K562 (cell line): ENCODE measurements around the gene NARF.

Experiments used
- DIDO1 ChIP-seq: fragments of 450-650 bp; IDR thresholded peaks from 2 replicates; pipeline ENCODE4 v1.6.1; 2016; ENCODE audit warnings: low read depth, missing biosample characterization, missing genetic modification characterization
- ESRRB ChIP-seq: fragments of 250-450 bp; sonication (Bioruptor Pico); IDR thresholded peaks from 2 replicates; pipeline ENCODE4 v1.5.0; 2020; ENCODE audit warnings: mild to moderate bottlenecking, moderate library complexity, borderline replicate concordance
- EZH2 ChIP-seq: IDR thresholded peaks from 2 replicates; pipeline ENCODE4 v1.6.1; 2012; ENCODE audit warnings: low read depth, mild to moderate bottlenecking, inconsistent platforms, low read length, borderline replicate concordance
- KAT8 ChIP-seq: fragments of 450-650 bp; IDR thresholded peaks from 2 replicates; pipeline ENCODE4 v1.6.1; 2016; ENCODE audit warnings: low read depth, mild to moderate bottlenecking
- KDM1A ChIP-seq, 2 experiments: fragments of 450-650 bp; IDR thresholded peaks; 2 replicates each; pipeline ENCODE4 v1.6.1; 2016; ENCODE audit warnings: mild to moderate bottlenecking in 2 of 2
- KLF13 ChIP-seq: fragments of 450-650 bp; IDR thresholded peaks from 2 replicates; pipeline ENCODE4 v1.6.1; 2016; ENCODE audit warnings: missing genetic modification characterization, low read depth, mild to moderate bottlenecking, missing compliant biosample characterization, moderate library complexity, borderline replicate concordance
- MTA3 ChIP-seq: fragments of 450-650 bp; formaldehyde crosslinking; IDR thresholded peaks from 2 replicates; pipeline ENCODE4 v1.6.1; 2017; ENCODE audit warnings: mild to moderate bottlenecking, borderline replicate concordance
- POLR2A ChIP-seq: fragments of 450-650 bp; conservative IDR thresholded peaks from 2 replicates; pipeline ENCODE4 v1.6.1; 2016
- SMAD4 ChIP-seq: fragments of 250-450 bp; sonication (Bioruptor Pico); conservative IDR thresholded peaks from 2 replicates; pipeline ENCODE4 v1.8.0; 2021; ENCODE audit warnings: inconsistent platforms, mild to moderate bottlenecking, moderate library complexity
- TFAM ChIP-seq: fragments of 250-450 bp; sonication (Bioruptor Pico); conservative IDR thresholded peaks from 2 replicates; pipeline ENCODE4 v1.5.0; 2021; ENCODE audit warnings: mild to moderate bottlenecking, moderate library complexity
- ZBTB33 ChIP-seq: sonication (generic); formaldehyde crosslinking; IDR thresholded peaks from 2 replicates; pipeline ENCODE4 v1.8.1; 2023; ENCODE audit warnings: mild to moderate bottlenecking, missing genetic modification reagents
- ZNF121 ChIP-seq: sonication (generic); formaldehyde crosslinking; conservative IDR thresholded peaks from 2 replicates; pipeline ENCODE4 v1.8.0; 2022; ENCODE audit warnings: missing genetic modification reagents
- ZNF124 ChIP-seq: sonication (generic); formaldehyde crosslinking; IDR thresholded peaks from 2 replicates; pipeline ENCODE4 v1.8.1; 2022; ENCODE audit warnings: missing genetic modification reagents
- ZNF263 ChIP-seq: sonication (generic); formaldehyde crosslinking; IDR thresholded peaks from 2 replicates; pipeline ENCODE4 v1.8.0; 2022; ENCODE audit warnings: mild to moderate bottlenecking, missing genetic modification reagents, borderline replicate concordance

DNA sequence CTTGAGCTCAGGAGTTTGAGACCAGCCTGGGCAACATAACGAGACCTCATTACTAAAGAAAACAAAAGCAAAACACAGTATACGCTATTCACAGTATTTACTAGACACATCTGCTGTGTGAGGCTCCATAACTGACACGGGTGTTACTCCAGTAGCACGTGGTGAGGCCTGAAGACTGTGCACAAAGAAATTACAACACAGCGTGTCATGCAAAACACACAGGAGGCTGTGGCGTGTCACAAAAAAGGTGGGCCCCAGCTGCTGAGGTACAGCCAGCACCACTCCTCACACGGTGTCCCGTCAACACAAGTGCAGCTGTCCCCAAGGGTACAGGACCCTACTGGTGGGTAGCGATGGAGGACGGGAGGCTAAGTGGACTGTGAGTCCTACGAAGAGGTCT, 10.7 kb upstream of the NARF start:
- TF ChIP-seq KDM1A (IDR thresholded peaks at IDR 0.05) (no peak), TFAM (CRISPR knock-in tag) (no peak), ZNF124 (CRISPR knock-in tag) (no peak), SMAD4 (CRISPR knock-in tag) (no peak), DIDO1 (tag) (no peak), POLR2A (no peak), ZBTB33 (CRISPR knock-in tag) (no peak), EZH2 (no peak), ZNF263 (no peak), ESRRB (CRISPR knock-in tag) (no peak), ZNF121 (no peak), MTA3 (no peak), KAT8 (no peak), KLF13 (tag) (no peak)
